IMR-90 (cell line): ENCODE data around the gene ELL2.

ENCODE experiments used
- CHD1 ChIP-seq: IDR thresholded peaks from 2 replicates; pipeline ENCODE4 v1.6.1; 2012; ENCODE audit warnings: low read depth, low read length, improper control_type of control experiment
- CTCF ChIP-seq: conservative IDR thresholded peaks from 2 replicates; pipeline ENCODE4 v1.5.1; 2012; ENCODE audit warnings: mild to moderate bottlenecking, low read depth, low read length, improper control_type of control experiment
- FOS ChIP-seq: fragments of 150-350 bp; IDR thresholded peaks from 2 replicates; pipeline ENCODE4 v1.6.1; 2016; ENCODE audit warnings: low read depth, low read length
- MAFK ChIP-seq: IDR thresholded peaks from 2 replicates; pipeline ENCODE4 v1.6.1; 2012; ENCODE audit warnings: low read depth, low read length, improper control_type of control experiment
- MAZ ChIP-seq: IDR thresholded peaks from 2 replicates; pipeline ENCODE4 v1.6.1; 2012; ENCODE audit warnings: low read depth, mild to moderate bottlenecking, low read length, improper control_type of control experiment, moderate library complexity, borderline replicate concordance
- MXI1 ChIP-seq: IDR thresholded peaks from 2 replicates; pipeline ENCODE4 v1.6.1; 2012; ENCODE audit warnings: low read depth, mild to moderate bottlenecking, low read length, moderate library complexity, borderline replicate concordance
- POLR2A ChIP-seq: IDR thresholded peaks from 2 replicates; pipeline ENCODE4 v1.6.1; 2012; ENCODE audit warnings: mild to moderate bottlenecking, low read depth, low read length
- RAD21 ChIP-seq: IDR thresholded peaks from 2 replicates; pipeline ENCODE4 v1.6.1; 2012; ENCODE audit warnings: low read length, improper control_type of control experiment
- RFX5 ChIP-seq: IDR thresholded peaks from 2 replicates; pipeline ENCODE4 v1.8.0; 2012; ENCODE audit warnings: low read depth, mild to moderate bottlenecking, low read length, moderate library complexity
- SMC3 ChIP-seq: fragments of 150-350 bp; IDR thresholded peaks from 2 replicates; pipeline ENCODE4 v1.6.1; 2016; ENCODE audit warnings: low read depth, mild to moderate bottlenecking, antibody characterized with exemption, low read length, moderate library complexity
- USF2 ChIP-seq: fragments of 150-350 bp; IDR thresholded peaks from 2 replicates; pipeline ENCODE4 v1.6.1; 2017; ENCODE audit warnings: mild to moderate bottlenecking, antibody characterized with exemption, low read length, low read depth

GRCh38 chr5:95884511-95884910 is 77.1 kb downstream of the ELL2 start:
- TF ChIP-seq POLR2A (0 out of 2 replicates have a peak, but pooled peaks have one; percentile 8), CTCF (no peak), USF2 (no peak), FOS (no peak), CHD1 (no peak), RFX5 (no peak), SMC3 (no peak), MAFK (no peak), MAZ (no peak), RAD21 (no peak), MXI1 (no peak)
